B cell (primary cell): ENCODE data around the gene CROT. TPM values are rescaled to one million over a fixed set of nuclear protein-coding genes. Genes with fewer than 3 reads are reported as not detected.
"Not testable (repeated sequence)": the region's sequence is repeated elsewhere in the genome, so short reads cannot be mapped to it uniquely, and the experiment has no call there.

ENCODE experiments used
- ATAC-seq: fragments of 200-7000 bp; cut with Tn5 transposase; one replicate; pipeline ENCODE4 v1.10.0; 2021; ENCODE audit warnings: low read depth, mild to moderate bottlenecking, moderate number of reproducible peaks, moderate library complexity
- CTCF ChIA-PET: fragments of 350-600 bp; sonication (Branson Sonifier 250); formaldehyde crosslinking; loops from one replicate; lab custom pipeline; 2021; ENCODE audit warnings: antibody characterized with exemption, inconsistent platforms; lab: Charles Lee
- POLR2A ChIA-PET: fragments of 350-600 bp; sonication (Branson Sonifier 250); formaldehyde crosslinking; loops from one replicate; lab custom pipeline; 2021; ENCODE audit warnings: antibody characterized with exemption; lab: Charles Lee
- DNase-seq: peaks from one replicate; pipeline ENCODE4 v3.0.0; 2013
- H2AFZ ChIP-seq: 2 replicates; pipeline ENCODE4 v1.6.1; 2012; ENCODE audit warnings: mild to moderate bottlenecking, low read depth, low read length; ENCODE audit not compliant: insufficient read depth, poor library complexity, severe bottlenecking
- H3K27ac ChIP-seq, 2 donors: 1 replicate in 1 of 2; 2 replicates in 1 of 2; pipeline ENCODE4 v1.5.1; 2012 to 2013; ENCODE audit warnings: low read length in 2 of 2, mild to moderate bottlenecking in 2 of 2, moderate library complexity in 1 of 2
- H3K27me3 ChIP-seq, 4 experiments: fragments of 200-600 bp in 1 of 4; sonication (generic) in 1 of 4; replicated peaks in 1 of 4; 1 replicate in 2 of 4; 2 replicates in 2 of 4; pipeline versions ENCODE4 v1.6.1 to v1.7.0; 2013 to 2016; ENCODE audit warnings: low read length in 3 of 4, mild to moderate bottlenecking in 2 of 4, mixed read lengths in 1 of 4, moderate library complexity in 1 of 4; ENCODE audit not compliant: insufficient read depth in 4 of 4, control insufficient read depth in 3 of 4; ENCODE audit errors: control extremely low read depth in 1 of 4
- H3K36me3 ChIP-seq, 2 experiments: replicated peaks in 1 of 2; 1 replicate in 1 of 2; 2 replicates in 1 of 2; pipeline versions ENCODE4 v1.6.1 to v1.7.1; 2013; ENCODE audit warnings: low read length in 1 of 2; ENCODE audit not compliant: insufficient read depth in 2 of 2, control insufficient read depth in 1 of 2; ENCODE audit errors: control extremely low read depth in 1 of 2, extremely low read depth in 1 of 2
- H3K4me1 ChIP-seq, 2 donors: fragments of 200-600 bp in 1 of 2; sonication (generic) in 1 of 2; 1 replicate in 1 of 2; 2 replicates in 1 of 2; pipeline versions ENCODE4 v1.5.1 to v1.6.1; 2013 to 2017; ENCODE audit warnings: low read length in 2 of 2; ENCODE audit not compliant: control insufficient read depth in 2 of 2, insufficient read depth in 2 of 2
- H3K4me2 ChIP-seq: replicated peaks from 2 replicates; pipeline ENCODE3; 2012; ENCODE audit warnings: mild to moderate bottlenecking, low read depth, low read length; ENCODE audit not compliant: poor library complexity, severe bottlenecking
- H3K4me3 ChIP-seq, 5 experiments: fragments of 200-600 bp in 1 of 5; sonication (generic) in 1 of 5; 1 replicate in 3 of 5; 2 replicates in 2 of 5; pipeline versions ENCODE4 v1.5.1 to v1.7.0; 2011 to 2016; ENCODE audit warnings: low read length in 4 of 5, mild to moderate bottlenecking in 4 of 5, low read depth in 2 of 5, control low read depth in 1 of 5, moderate library complexity in 1 of 5; ENCODE audit not compliant: insufficient read depth in 1 of 5; ENCODE audit errors: control extremely low read depth in 1 of 5, extremely low read depth in 1 of 5
- H3K79me2 ChIP-seq: fragments of 200-600 bp; sonication (generic); one replicate; pipeline ENCODE4 v1.6.0; 2016; ENCODE audit warnings: low read length; ENCODE audit not compliant: control insufficient read depth, insufficient read depth
- H3K9ac ChIP-seq: fragments of 200-600 bp; sonication (generic); 2 replicates; pipeline ENCODE4 v1.6.1; 2017; ENCODE audit warnings: mild to moderate bottlenecking, low read length, moderate library complexity
- H3K9me3 ChIP-seq, 3 donors: one replicate each; pipeline versions ENCODE4 v1.6.1 to v1.7.1; 2013; ENCODE audit warnings: low read length in 2 of 3; ENCODE audit not compliant: control insufficient read depth in 2 of 3, insufficient read depth in 1 of 3; ENCODE audit errors: control extremely low read depth in 1 of 3
- H4K20me1 ChIP-seq: 2 replicates; pipeline ENCODE4 v1.6.0; 2012; ENCODE audit warnings: mild to moderate bottlenecking, low read length; ENCODE audit not compliant: insufficient read depth, control insufficient read depth, poor library complexity, severe bottlenecking
- H3K27ac Mint-ChIP-seq: one replicate; pipeline ENCODE4 v1.8.0; 2021; ENCODE audit warnings: mixed read lengths
- H3K27me3 Mint-ChIP-seq: one replicate; pipeline ENCODE4 v1.8.0; 2021; ENCODE audit warnings: mixed read lengths
- H3K4me1 Mint-ChIP-seq: one replicate; pipeline ENCODE4 v1.8.0; 2021; ENCODE audit warnings: mixed read lengths
- H3K4me3 Mint-ChIP-seq: one replicate; pipeline ENCODE4 v1.8.0; 2021; ENCODE audit warnings: mixed read lengths
- H3K9me3 Mint-ChIP-seq: one replicate; pipeline ENCODE4 v1.8.0; 2022; ENCODE audit warnings: mixed read lengths; ENCODE audit not compliant: insufficient read depth
- CTCF ChIP-seq: fragments of 200-600 bp; IDR thresholded peaks from one replicate; pipeline ENCODE4 v1.8.0; 2022; ENCODE audit warnings: antibody characterized with exemption, mild to moderate bottlenecking
- EZH2 ChIP-seq: IDR thresholded peaks from 2 replicates; pipeline ENCODE4 v1.6.1; 2012; ENCODE audit warnings: borderline replicate concordance, low read depth, mild to moderate bottlenecking, moderate library complexity, low read length; ENCODE audit not compliant: insufficient read depth, poor library complexity, severe bottlenecking
- WGBS: methylation state at CpG from one replicate; pipeline ENCODE4 v1.1.5; 2013; ENCODE audit warnings: missing lambda C conversion rate; ENCODE audit not compliant: insufficient coverage; 5-methylcytosine and 5-hydroxymethylcytosine counted together
- intact Hi-C: fragments of 100-400 bp; cut with micrococcal nuclease; formaldehyde crosslinking; loops from one replicate; pipeline ENCODE4 v1.10.0; 2022
- polyA plus RNA-seq: library from polyadenylated mRNA; depleted of rRNA; stranded (reverse); fragments of >200 nt; gene quantifications from 2 replicates; pipeline ENCODE4 v1.2.3, GENCODE V29; 2012
- total RNA-seq, 2 donors: library from RNA; stranded (reverse); fragments of 120-200 nt in 1 of 2; gene quantifications; 1 replicate in 1 of 2; 2 replicates in 1 of 2; pipeline versions ENCODE4 v1.2.3 to v1.2.4, GENCODE V29; 2013 to 2022

CROT gene
- total and polyA plus RNA-seq, 2 donors (not counting 1 experiment from before 2014, with no cell fraction given), result 2.7 to 13.3 TPM

GRCh38 chr7:87317691-87318245, 27.7 kb upstream of the CROT start:
- Mint-ChIP-seq H3K4me3 (no peak overlapping the region), H3K9me3 (no peaks in the 10 kb centered on the region), H3K27ac (no peak overlapping the region), H3K4me1 (peaks cover 9% of the 10 kb centered on the region), H3K27me3 (no peaks in the 10 kb centered on the region)
- H3K27ac ChIP-seq, result no peak overlapping the region
- CTCF ChIA-PET, result interaction anchor here (1.4 to 8.5 kb wide), 2 partner anchors 92 to 98 kb away, joined by 4 to 230 read pairs; no protein-coding TSS in a partner anchor
- H3K4me3 ChIP-seq, result no peak overlapping the region
- no peaks in the 10 kb centered on the region for H3K27me3 ChIP-seq
- POLR2A ChIA-PET, result no interaction called here
- intact Hi-C loops, result no loop called here
- H3K4me1 ChIP-seq, result no peaks in the 10 kb centered on the region
- H3K9me3 ChIP-seq, result peaks cover 0 to 2% (median 0%) of the 10 kb centered on the region in 3 donors
- TF ChIP-seq EZH2 (no peak), CTCF (no peak)
- no peak for ATAC-seq
- no CpG with 5 or more reads among the region's 2 CpGs for WGBS
- no peaks in the 10 kb centered on the region for H3K36me3 ChIP-seq
- H3K9ac ChIP-seq, result no peak overlapping the region
- DNase-seq, result no peak
- H4K20me1 ChIP-seq, result no peaks in the 10 kb centered on the region
- H2AFZ ChIP-seq, result no peak overlapping the region
- no peaks in the 10 kb centered on the region for H3K79me2 ChIP-seq
- H3K4me2 ChIP-seq, result no peak overlapping the region

GRCh38 chr7:87318741-87319140, 26.7 kb upstream of the CROT start:
- ChIA-PET POLR2A (no interaction called here), CTCF (interaction anchor here (1.2 to 1.6 kb wide), 2 partner anchors 10 to 27 kb away, joined by 4 read pairs; partner anchors contain the start of gene CROT)
- no peak for DNase-seq
- no peak overlapping the region for H3K27ac ChIP-seq
- Mint-ChIP-seq H3K4me1 (peaks cover 9% of the 10 kb centered on the region), H3K4me3 (peak overlapping the region; percentile 73), H3K27ac (peak overlapping the region; percentile 82), H3K27me3 (no peaks in the 10 kb centered on the region), H3K9me3 (no peaks in the 10 kb centered on the region)
- no peak for ATAC-seq
- H3K9ac ChIP-seq, result no peak overlapping the region
- H4K20me1 ChIP-seq, result no peaks in the 10 kb centered on the region
- intact Hi-C loops, result no loop called here
- TF ChIP-seq CTCF (no peak), EZH2 (no peak)
- no peaks in the 10 kb centered on the region for H3K27me3 ChIP-seq
- peak overlapping the region; percentile 44 for H2AFZ ChIP-seq
- no peaks in the 10 kb centered on the region for H3K4me1 ChIP-seq
- no peaks in the 10 kb centered on the region for H3K36me3 ChIP-seq
- H3K9me3 ChIP-seq, result peaks cover 0 to 2% (median 0%) of the 10 kb centered on the region in 3 donors
- H3K4me2 ChIP-seq, result peak overlapping the region; percentile 28
- 70% methylated on average over 1 of the region's 1 CpG for WGBS
- no peaks in the 10 kb centered on the region for H3K79me2 ChIP-seq
- no peak overlapping the region for H3K4me3 ChIP-seq

- H3K27me3 Mint-ChIP-seq, H3K27ac ChIP-seq, H3K4me1 ChIP-seq, ATAC-seq, intact Hi-C loops, H3K36me3 ChIP-seq, H3K4me1 Mint-ChIP-seq, DNase-seq, H3K9me3 Mint-ChIP-seq, H3K27me3 ChIP-seq, H4K20me1 ChIP-seq, POLR2A ChIA-PET, H3K79me2 ChIP-seq, H3K9me3 ChIP-seq: not testable (repeated sequence)
- Mint-ChIP-seq H3K4me3 (peak overlapping the region; percentile 73), H3K27ac (peak overlapping the region; percentile 82)
- Histone ChIP-seq H3K9ac (peak overlapping the region; percentile 35), H3K4me2 (peak overlapping the region; percentile 28), H2AFZ (peak overlapping the region; percentile 44), H3K4me3 (peak overlapping the region in 2 of 5 experiments; percentile 22 to 27)
- 76% methylated on average over 8 of the region's 8 CpGs for WGBS
- CTCF ChIA-PET, result interaction anchor here (1.2 to 1.6 kb wide), 2 partner anchors 11 to 26 kb away, joined by 4 read pairs; partner anchors contain the start of gene CROT
Measured at GRCh38 chr7:87319154-87319581, 26.3 kb upstream of the CROT start.
